ENCODE measurements around the gene TLNRD1. TPM values are rescaled to one million over a fixed set of nuclear protein-coding genes. Genes with fewer than 3 reads are reported as not detected.

The TLNRD1 gene
- total RNA-seq, 1 experiment from 2014 or later: 22.5 TPM

DNA sequence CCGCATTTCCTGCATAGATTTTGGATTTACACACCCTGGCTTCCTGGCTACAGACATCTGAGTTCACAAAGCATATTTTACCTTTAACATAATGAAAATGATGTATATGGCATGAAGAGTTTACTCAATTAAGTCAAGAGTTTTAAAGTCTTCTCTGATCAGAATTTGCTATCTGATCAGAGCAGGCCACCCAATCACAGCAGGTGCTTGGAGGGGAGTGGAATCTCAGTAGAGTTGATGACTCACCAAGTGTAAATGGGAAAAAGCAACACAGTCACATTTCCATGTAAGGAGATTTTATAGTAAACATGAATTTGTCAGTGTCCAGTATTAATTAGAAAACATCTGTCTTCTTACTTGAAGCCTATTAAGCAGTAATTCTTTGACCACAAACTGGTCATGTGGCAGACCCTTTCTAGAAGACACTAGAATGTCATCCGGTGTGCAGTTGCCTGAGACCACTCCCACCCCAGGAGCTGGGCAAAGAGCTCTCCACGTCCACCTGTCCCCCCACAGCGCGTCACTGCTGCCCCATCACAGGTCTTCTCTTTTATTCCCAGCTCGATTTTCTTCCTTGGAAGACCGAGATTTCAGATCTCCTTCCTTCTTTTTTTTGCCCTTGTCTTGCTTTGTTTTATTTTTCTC, 21.9 kb upstream of the TLNRD1 start:
- no peak for TF ChIP-seq CBX3 (IDR thresholded peaks at IDR 0.05; ENCODE audit: low read depth)
- POLR2A ChIA-PET: no interaction called here
- Histone ChIP-seq H3K9ac (ENCODE audit: low read length) (no peak overlapping the region), H3K4me2 (ENCODE audit: low read length) (no peak overlapping the region), H3K36me3 (ENCODE audit: control insufficient read depth in 1 of 2, insufficient read depth in 2 of 2, low read length in 2 of 2) (peaks cover 23 to 24% of the 10 kb centered on the region in 2 experiments; a peak in 3 of 4 replicates), H3K9me3 (ENCODE audit: control insufficient read depth in 1 of 2, insufficient read depth in 1 of 2, low read depth in 1 of 2, low read length in 2 of 2) (no peaks in the 10 kb centered on the region), H3K9me2 (ENCODE audit: insufficient read depth) (no peaks in the 10 kb centered on the region), H3K4me1 (ENCODE audit: control insufficient read depth in 1 of 2, insufficient read depth in 2 of 2, low read length in 2 of 2) (peaks cover 8 to 22% of the 10 kb centered on the region in 2 experiments; a peak in 2 of 4 replicates), H3K27ac (ENCODE audit: low read depth, low read length) (no peak overlapping the region), H4K20me1 (ENCODE audit: insufficient read depth) (no peaks in the 10 kb centered on the region), H3K4me3 (replicated peaks in 1 of 2; ENCODE audit: low read depth in 1 of 2, low read length in 2 of 2) (no peak overlapping the region), H3K79me2 (ENCODE audit: insufficient read depth, low read length) (peaks cover 50% of the 10 kb centered on the region), H3K27me3 (ENCODE audit: insufficient read depth, low read length) (no peaks in the 10 kb centered on the region), H2AFZ (ENCODE audit: low read depth, low read length, poor library complexity, severe bottlenecking) (no peak overlapping the region)
- no peak for ATAC-seq
- intact Hi-C loops (cut with micrococcal nuclease): no loop called here
- DNase-seq (ENCODE audit: low read depth, low spot score): no peak
- RAD21 ChIA-PET (ENCODE audit: low non-redundant PET in 1 of 2, low total read pairs in 2 of 2, uncharacterized antibody in 2 of 2, unreplicated experiment in 2 of 2): interaction anchor here in 1 of 2 experiments (0.6 kb wide), 1 partner anchor 129 kb away, joined by 3 read pairs; no protein-coding TSS in a partner anchor
- TSS peak; percentile 30 for BruUV-seq (replicated peaks)
- CTCF ChIA-PET: interaction anchor here (0.8 to 2.3 kb wide), 3 partner anchors 9 to 287 kb away, joined by 3 to 18 read pairs (median 6); no protein-coding TSS in a partner anchor

DNA sequence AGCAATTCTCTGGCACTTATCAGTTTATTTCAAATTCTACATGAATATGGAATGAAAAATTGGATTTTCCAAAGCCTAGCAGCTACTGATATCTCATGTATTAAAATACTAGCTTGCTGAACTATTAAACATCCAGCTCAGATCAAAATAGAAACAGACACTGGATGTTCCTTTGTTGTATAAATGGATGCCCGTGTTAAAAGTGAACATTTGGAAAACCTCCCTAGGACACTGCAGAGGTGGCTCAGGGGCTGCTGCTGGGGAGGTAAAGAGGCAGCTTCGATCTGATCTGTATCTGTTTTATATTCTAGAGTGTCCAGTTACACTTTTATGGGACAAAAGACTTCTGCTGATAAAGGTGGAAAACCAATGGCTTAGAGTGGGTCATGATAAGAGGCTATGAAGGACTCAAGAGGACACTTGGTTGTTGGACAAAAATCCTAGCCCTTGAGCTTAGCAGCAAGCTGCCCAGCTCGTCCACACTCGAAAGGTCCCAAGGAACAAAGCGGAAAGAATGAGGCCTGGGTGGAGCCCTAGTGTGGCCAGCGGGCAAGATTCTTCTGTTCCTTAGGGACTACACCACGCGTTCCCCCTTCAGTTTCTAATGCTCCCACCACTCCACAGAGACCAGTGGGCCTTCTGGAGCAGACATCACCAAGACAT, 21.1 kb upstream of the TLNRD1 start:
- H3K27me3 ChIP-seq (ENCODE audit: insufficient read depth, low read length): no peaks in the 10 kb centered on the region
- H3K4me1 ChIP-seq (ENCODE audit: control insufficient read depth in 1 of 2, insufficient read depth in 2 of 2, low read length in 2 of 2): peaks cover 8 to 22% of the 10 kb centered on the region in 2 experiments; a peak in 2 of 4 replicates
- ChIA-PET RAD21 (ENCODE audit: low non-redundant PET in 1 of 2, low total read pairs in 2 of 2, uncharacterized antibody in 2 of 2, unreplicated experiment in 2 of 2) (interaction anchor here in 1 of 2 experiments (0.6 kb wide), 1 partner anchor 129 kb away, joined by 3 read pairs; no protein-coding TSS in a partner anchor), CTCF (interaction anchor here (0.8 to 2.3 kb wide), 3 partner anchors 10 to 287 kb away, joined by 3 to 18 read pairs (median 6); no protein-coding TSS in a partner anchor), POLR2A (no interaction called here)
- ATAC-seq (no peak), DNase-seq (ENCODE audit: low read depth, low spot score) (no peak)
- H3K36me3 ChIP-seq (ENCODE audit: control insufficient read depth in 1 of 2, insufficient read depth in 2 of 2, low read length in 2 of 2): peaks cover 23% of the 10 kb centered on the region in 2 experiments; a peak in 3 of 4 replicates
- intact Hi-C loops (cut with micrococcal nuclease): no loop called here
- H4K20me1 ChIP-seq (ENCODE audit: insufficient read depth): no peaks in the 10 kb centered on the region
- no peak overlapping the region for H3K4me2 ChIP-seq (ENCODE audit: low read length)
- no peaks in the 10 kb centered on the region for H3K9me2 ChIP-seq (ENCODE audit: insufficient read depth)
- H3K79me2 ChIP-seq (ENCODE audit: insufficient read depth, low read length): peaks cover 52% of the 10 kb centered on the region
- H3K4me3 ChIP-seq (replicated peaks in 1 of 2; ENCODE audit: low read depth in 1 of 2, low read length in 2 of 2): no peak overlapping the region
- no TSS peak for BruUV-seq (replicated peaks)
- H3K27ac ChIP-seq (ENCODE audit: low read depth, low read length): no peak overlapping the region
- no peak overlapping the region for H3K9ac ChIP-seq (ENCODE audit: low read length)
- no peaks in the 10 kb centered on the region for H3K9me3 ChIP-seq (ENCODE audit: control insufficient read depth in 1 of 2, insufficient read depth in 1 of 2, low read depth in 1 of 2, low read length in 2 of 2)
- H2AFZ ChIP-seq (ENCODE audit: low read depth, low read length, poor library complexity, severe bottlenecking): no peak overlapping the region
- TF ChIP-seq, protein P1, sequence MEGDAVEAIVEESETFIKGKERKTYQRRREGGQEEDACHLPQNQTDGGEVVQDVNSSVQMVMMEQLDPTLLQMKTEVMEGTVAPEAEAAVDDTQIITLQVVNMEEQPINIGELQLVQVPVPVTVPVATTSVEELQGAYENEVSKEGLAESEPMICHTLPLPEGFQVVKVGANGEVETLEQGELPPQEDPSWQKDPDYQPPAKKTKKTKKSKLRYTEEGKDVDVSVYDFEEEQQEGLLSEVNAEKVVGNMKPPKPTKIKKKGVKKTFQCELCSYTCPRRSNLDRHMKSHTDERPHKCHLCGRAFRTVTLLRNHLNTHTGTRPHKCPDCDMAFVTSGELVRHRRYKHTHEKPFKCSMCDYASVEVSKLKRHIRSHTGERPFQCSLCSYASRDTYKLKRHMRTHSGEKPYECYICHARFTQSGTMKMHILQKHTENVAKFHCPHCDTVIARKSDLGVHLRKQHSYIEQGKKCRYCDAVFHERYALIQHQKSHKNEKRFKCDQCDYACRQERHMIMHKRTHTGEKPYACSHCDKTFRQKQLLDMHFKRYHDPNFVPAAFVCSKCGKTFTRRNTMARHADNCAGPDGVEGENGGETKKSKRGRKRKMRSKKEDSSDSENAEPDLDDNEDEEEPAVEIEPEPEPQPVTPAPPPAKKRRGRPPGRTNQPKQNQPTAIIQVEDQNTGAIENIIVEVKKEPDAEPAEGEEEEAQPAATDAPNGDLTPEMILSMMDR (IDR thresholded peaks at IDR 0.05 in 2 of 3, conservative IDR thresholded peaks at IDR 0.05 in 1 of 3; ENCODE audit: borderline replicate concordance in 1 of 3, insufficient read depth in 1 of 3, low read depth in 2 of 3, low read length in 2 of 3): no peak
- TF ChIP-seq SP1 (IDR thresholded peaks at IDR 0.05; ENCODE audit: low read depth) (no peak), ZFX (IDR thresholded peaks at IDR 0.05) (no peak), RAD21 (IDR thresholded peaks at IDR 0.05; ENCODE audit: low read depth) (no peak), FOSL1 (IDR thresholded peaks at IDR 0.05; ENCODE audit: low read depth) (no peak), ZNF274 (IDR thresholded peaks at IDR 0.05; ENCODE audit: low read depth, low read length) (no peak), SRF (IDR thresholded peaks at IDR 0.05; ENCODE audit: low read depth) (no peak)
- TF ChIP-seq, protein P2, sequence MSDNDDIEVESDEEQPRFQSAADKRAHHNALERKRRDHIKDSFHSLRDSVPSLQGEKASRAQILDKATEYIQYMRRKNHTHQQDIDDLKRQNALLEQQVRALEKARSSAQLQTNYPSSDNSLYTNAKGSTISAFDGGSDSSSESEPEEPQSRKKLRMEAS (IDR thresholded peaks at IDR 0.05): no peak
- TF ChIP-seq, protein P3, sequence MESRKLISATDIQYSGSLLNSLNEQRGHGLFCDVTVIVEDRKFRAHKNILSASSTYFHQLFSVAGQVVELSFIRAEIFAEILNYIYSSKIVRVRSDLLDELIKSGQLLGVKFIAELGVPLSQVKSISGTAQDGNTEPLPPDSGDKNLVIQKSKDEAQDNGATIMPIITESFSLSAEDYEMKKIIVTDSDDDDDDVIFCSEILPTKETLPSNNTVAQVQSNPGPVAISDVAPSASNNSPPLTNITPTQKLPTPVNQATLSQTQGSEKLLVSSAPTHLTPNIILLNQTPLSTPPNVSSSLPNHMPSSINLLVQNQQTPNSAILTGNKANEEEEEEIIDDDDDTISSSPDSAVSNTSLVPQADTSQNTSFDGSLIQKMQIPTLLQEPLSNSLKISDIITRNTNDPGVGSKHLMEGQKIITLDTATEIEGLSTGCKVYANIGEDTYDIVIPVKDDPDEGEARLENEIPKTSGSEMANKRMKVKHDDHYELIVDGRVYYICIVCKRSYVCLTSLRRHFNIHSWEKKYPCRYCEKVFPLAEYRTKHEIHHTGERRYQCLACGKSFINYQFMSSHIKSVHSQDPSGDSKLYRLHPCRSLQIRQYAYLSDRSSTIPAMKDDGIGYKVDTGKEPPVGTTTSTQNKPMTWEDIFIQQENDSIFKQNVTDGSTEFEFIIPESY (IDR thresholded peaks at IDR 0.05; ENCODE audit: extremely low read depth, insufficient replicate concordance, low read length): no peak

Data from HCT116 (cell line).